ENCODE measurements around the gene FERD3L. TPM values are rescaled to one million over a fixed set of nuclear protein-coding genes. Genes with fewer than 3 reads are reported as not detected.
A peak's percentile ranks its signal among the peaks of the same experiment; 100 is the strongest.

FERD3L gene
- total and polyA plus RNA-seq, 7 experiments from 2014 or later, result not detected

DNA sequence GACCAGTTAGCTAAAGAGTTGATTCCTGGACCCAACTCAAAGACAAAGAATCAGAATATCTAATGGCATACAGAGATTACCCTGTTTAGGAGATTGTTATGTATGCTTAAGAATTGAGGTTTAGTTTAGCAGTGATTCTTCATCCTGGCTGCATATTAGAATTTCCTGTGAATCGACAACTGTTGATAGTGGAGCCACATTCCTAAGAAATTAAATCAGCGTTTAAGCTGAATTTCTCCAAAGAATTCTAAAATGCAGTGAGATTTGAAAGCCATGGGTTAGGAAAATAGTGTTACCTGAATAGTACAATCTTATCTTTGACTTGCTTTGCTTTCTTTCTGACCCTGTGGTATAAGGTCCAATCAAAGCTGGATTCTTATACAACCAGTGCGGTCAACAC is 16.4 kb upstream of the FERD3L start:
- Histone ChIP-seq H3K4me3 (ENCODE audit: low read length) (no peak overlapping the region), H3K9me3 (ENCODE audit: control insufficient read depth in 2 of 3, low read length in 3 of 3) (no peaks in the 10 kb centered on the region), H3K27me3 (ENCODE audit: control insufficient read depth in 2 of 2, insufficient read depth in 2 of 2, low read length in 2 of 2) (no peaks in the 10 kb centered on the region), H3K36me3 (ENCODE audit: control insufficient read depth in 2 of 3, insufficient read depth in 3 of 3, low read length in 3 of 3) (no peaks in the 10 kb centered on the region), H3K27ac (ENCODE audit: low read depth, low read length) (no peak overlapping the region), H3K4me1 (ENCODE audit: control insufficient read depth in 2 of 2, insufficient read depth in 2 of 2, low read length in 2 of 2) (no peaks in the 10 kb centered on the region)
- H3K9me3 Mint-ChIP-seq, result peaks cover 0 to 5% (median 0%) of the 10 kb centered on the region in 11 donors
- ChIA-PET POLR2A (no interaction called here), CTCF (interaction anchor here (0.7 kb wide), 1 partner anchor 45 kb away, joined by 4 read pairs; no protein-coding TSS in a partner anchor)
- H3K27ac Mint-ChIP-seq, result no peak overlapping the region
- H3K36me3 Mint-ChIP-seq, result no peaks in the 10 kb centered on the region
- no peak overlapping the region for H3K4me3 Mint-ChIP-seq
- DNase-seq (no peak), ATAC-seq (no peak)
- intact Hi-C loops (cut with micrococcal nuclease), result no loop called here
- H3K4me1 Mint-ChIP-seq, result no peaks in the 10 kb centered on the region
- H3K27me3 Mint-ChIP-seq, result no peaks in the 10 kb centered on the region

DNA sequence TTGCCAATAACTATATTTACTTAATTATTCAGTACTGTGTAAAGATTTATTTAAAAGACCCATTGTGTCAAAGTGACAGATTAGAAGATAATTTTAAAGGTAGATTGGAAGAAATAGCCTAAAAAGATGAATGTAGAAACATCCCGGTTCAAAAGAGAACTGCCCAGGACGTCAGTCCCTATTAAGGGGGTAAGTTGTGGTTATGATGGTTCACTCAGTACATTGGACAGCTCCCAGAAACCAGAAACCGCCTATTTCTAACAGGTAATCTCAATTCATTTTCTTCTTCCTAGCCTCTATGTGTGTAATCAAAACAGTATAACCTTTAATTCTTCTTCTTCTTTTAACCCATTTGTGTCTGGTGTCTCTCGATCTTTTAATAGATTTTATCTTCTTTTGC is 1.5 kb upstream of the FERD3L start:
- H3K9me3 ChIP-seq (ENCODE audit: control insufficient read depth in 2 of 3, low read length in 3 of 3), result peaks cover 0 to 5% (median 0%) of the 10 kb centered on the region in 3 experiments
- Mint-ChIP-seq H3K27me3 (peaks cover 42 to 52% (median 51%) of the 10 kb centered on the region in 5 donors), H3K4me3 (no peak overlapping the region), H3K27ac (no peak overlapping the region), H3K36me3 (peaks cover 0 to 4% (median 0%) of the 10 kb centered on the region in 5 donors), H3K9me3 (peaks cover 0 to 47% (median 9%) of the 10 kb centered on the region in 11 donors), H3K4me1 (no peaks in the 10 kb centered on the region)
- no peak overlapping the region for H3K4me3 ChIP-seq (ENCODE audit: low read length)
- intact Hi-C loops (cut with micrococcal nuclease), result no loop called here
- H3K4me1 ChIP-seq (ENCODE audit: control insufficient read depth in 2 of 2, insufficient read depth in 2 of 2, low read length in 2 of 2), result no peaks in the 10 kb centered on the region
- no peaks in the 10 kb centered on the region for H3K36me3 ChIP-seq (ENCODE audit: control insufficient read depth in 2 of 3, insufficient read depth in 3 of 3, low read length in 3 of 3)
- CTCF ChIA-PET, result no interaction called here
- no peak for ATAC-seq
- no peaks in the 10 kb centered on the region for H3K27me3 ChIP-seq (ENCODE audit: control insufficient read depth in 2 of 2, insufficient read depth in 2 of 2, low read length in 2 of 2)
- no peak for DNase-seq
- POLR2A ChIA-PET, result no interaction called here
- H3K27ac ChIP-seq (ENCODE audit: low read depth, low read length), result no peak overlapping the region

DNA sequence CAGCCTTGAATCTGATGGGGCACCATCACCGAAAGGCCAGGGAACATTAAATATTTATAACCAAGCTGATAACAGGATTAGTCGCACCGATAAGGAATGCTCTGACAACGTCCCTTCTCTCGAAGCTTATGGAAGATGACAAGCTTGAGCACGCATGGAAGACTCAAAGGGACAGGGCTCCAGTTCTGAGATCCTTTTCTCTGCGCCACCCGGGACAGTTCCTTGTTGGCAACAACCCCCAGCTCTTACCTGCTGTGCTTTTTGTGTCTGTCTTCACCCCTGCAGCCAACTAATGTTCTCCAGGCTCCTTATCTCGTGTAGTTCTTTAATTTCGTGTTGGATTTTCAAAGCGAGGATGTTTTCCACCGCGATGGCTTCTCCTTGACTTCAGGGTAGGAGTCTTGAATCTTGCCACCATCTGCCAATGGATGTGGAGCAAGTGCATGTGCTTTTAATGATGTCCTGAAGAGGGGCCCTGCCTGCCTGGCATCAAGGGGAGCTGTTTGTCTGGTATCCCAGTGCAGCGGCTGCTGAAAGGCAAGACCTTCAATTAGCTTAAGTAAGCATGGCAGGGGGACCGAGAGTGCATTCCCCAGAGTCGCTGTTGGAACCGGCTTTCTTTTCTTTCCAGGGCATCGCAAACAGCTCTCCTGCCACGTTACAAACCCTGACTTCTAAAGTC is 354 bp upstream of the FERD3L start:
- ChIA-PET CTCF (no interaction called here), POLR2A (no interaction called here)
- Histone ChIP-seq H3K9me3 (ENCODE audit: control insufficient read depth in 2 of 3, low read length in 3 of 3) (peaks cover 0 to 5% (median 0%) of the 10 kb centered on the region in 3 experiments), H3K4me1 (ENCODE audit: control insufficient read depth in 2 of 2, insufficient read depth in 2 of 2, low read length in 2 of 2) (no peaks in the 10 kb centered on the region), H3K36me3 (ENCODE audit: control insufficient read depth in 2 of 3, insufficient read depth in 3 of 3, low read length in 3 of 3) (no peaks in the 10 kb centered on the region), H3K27me3 (ENCODE audit: control insufficient read depth in 2 of 2, insufficient read depth in 2 of 2, low read length in 2 of 2) (no peaks in the 10 kb centered on the region), H3K4me3 (ENCODE audit: low read length) (no peak overlapping the region), H3K27ac (ENCODE audit: low read depth, low read length) (no peak overlapping the region)
- no peak for ATAC-seq
- H3K4me3 Mint-ChIP-seq, result no peak overlapping the region
- peaks cover 39 to 57% (median 51%) of the 10 kb centered on the region in 5 donors for H3K27me3 Mint-ChIP-seq
- no peak overlapping the region for H3K27ac Mint-ChIP-seq
- no peaks in the 10 kb centered on the region for H3K4me1 Mint-ChIP-seq
- intact Hi-C loops (cut with micrococcal nuclease), result loop anchor here in 1 of 2 donors (2.0 kb wide), 1 partner anchor 39 kb away; no protein-coding TSS in a partner anchor
- DNase-seq, result no peak
- peaks cover 0 to 4% (median 0%) of the 10 kb centered on the region in 5 donors for H3K36me3 Mint-ChIP-seq
- peaks cover 0 to 40% (median 9%) of the 10 kb centered on the region in 11 donors for H3K9me3 Mint-ChIP-seq

DNA sequence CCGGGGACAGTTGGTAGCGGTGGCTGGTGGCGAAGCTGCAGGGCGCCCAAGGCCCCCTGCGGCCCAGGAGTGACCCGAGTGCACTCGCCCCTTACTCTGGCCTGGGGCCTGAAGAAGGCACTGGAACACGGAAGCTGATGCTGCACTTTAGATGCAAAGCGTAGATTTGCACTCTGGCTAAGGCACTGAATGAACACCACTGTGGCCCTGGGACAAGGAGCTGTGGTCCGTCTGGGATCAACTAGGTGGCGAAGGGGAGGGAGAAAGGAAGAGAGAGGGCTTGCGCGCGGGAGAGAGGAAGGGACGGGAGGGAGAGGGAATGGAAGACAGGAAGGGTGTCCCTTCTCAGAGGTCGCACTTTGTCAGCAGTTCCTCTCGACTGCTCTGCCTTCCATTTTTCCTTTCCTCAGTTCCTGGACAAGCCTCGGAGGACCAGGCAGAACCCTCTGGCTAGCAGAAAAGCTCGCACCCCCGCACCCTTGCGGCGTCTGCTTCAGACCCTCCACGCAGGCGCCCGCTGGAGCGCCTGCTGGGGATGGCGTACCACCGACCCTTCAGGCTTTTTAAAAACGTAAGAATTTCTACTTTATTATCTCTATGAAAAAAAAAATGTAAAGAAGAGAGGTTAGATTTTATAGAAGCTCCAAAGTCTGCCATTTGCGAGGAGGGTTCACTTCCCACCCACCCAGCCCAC is 1.2 kb downstream of the FERD3L start:
- Mint-ChIP-seq H3K4me3 (peak overlapping the region in 1 of 10 donors; percentile 33), H3K27me3 (peaks cover 39 to 57% (median 51%) of the 10 kb centered on the region in 5 donors), H3K9me3 (peaks cover 0 to 40% (median 9%) of the 10 kb centered on the region in 11 donors), H3K4me1 (no peaks in the 10 kb centered on the region), H3K36me3 (peaks cover 0 to 4% (median 0%) of the 10 kb centered on the region in 5 donors), H3K27ac (peak overlapping the region in 1 of 9 donors; percentile 74)
- no peak overlapping the region for H3K27ac ChIP-seq (ENCODE audit: low read depth, low read length)
- no peaks in the 10 kb centered on the region for H3K4me1 ChIP-seq (ENCODE audit: control insufficient read depth in 2 of 2, insufficient read depth in 2 of 2, low read length in 2 of 2)
- H3K36me3 ChIP-seq (ENCODE audit: control insufficient read depth in 2 of 3, insufficient read depth in 3 of 3, low read length in 3 of 3), result no peaks in the 10 kb centered on the region
- no peak for DNase-seq
- ChIA-PET POLR2A (no interaction called here), CTCF (no interaction called here)
- intact Hi-C loops (cut with micrococcal nuclease), result loop anchor here in 1 of 2 donors (2.0 kb wide), 1 partner anchor 37 kb away; no protein-coding TSS in a partner anchor
- H3K4me3 ChIP-seq (ENCODE audit: low read length), result no peak overlapping the region
- peaks cover 0 to 5% (median 0%) of the 10 kb centered on the region in 3 experiments for H3K9me3 ChIP-seq (ENCODE audit: control insufficient read depth in 2 of 3, low read length in 3 of 3)
- no peaks in the 10 kb centered on the region for H3K27me3 ChIP-seq (ENCODE audit: control insufficient read depth in 2 of 2, insufficient read depth in 2 of 2, low read length in 2 of 2)
- ATAC-seq, result no peak

DNA sequence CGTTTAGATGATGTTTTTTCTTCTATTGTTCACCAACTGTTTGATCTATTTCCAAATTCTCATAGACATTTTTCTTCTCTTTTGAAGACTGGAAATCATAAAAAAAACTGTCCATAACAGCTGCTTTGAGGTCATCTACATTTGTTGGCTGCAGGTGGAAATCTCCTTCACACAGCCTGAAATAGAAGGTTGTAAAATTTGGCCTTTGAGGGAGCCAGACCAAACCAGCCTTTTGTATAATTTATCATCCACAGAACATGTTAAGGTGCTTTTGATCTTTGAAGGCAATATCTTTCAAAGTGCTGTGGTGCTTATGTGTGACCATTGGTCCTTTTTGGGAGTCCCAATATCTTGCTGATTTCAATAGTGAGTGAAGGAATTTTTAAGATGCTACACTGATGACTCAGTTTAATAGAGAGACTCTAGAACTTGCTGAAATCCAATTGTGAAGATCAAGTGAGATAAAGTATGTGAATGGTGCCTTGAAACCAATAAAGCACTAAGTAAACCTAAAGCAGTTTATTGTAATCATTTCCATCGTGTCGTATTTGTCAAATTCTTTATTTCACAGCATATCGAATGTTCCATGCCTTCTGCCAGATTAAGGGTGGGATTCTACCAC is 5.4 kb downstream of the FERD3L start:
- intact Hi-C loops (cut with micrococcal nuclease), result no loop called here
- Mint-ChIP-seq H3K9me3 (peaks cover 0 to 23% (median 6%) of the 10 kb centered on the region in 11 donors), H3K27ac (no peak overlapping the region), H3K4me3 (no peak overlapping the region), H3K4me1 (no peaks in the 10 kb centered on the region), H3K27me3 (peaks cover 19 to 34% (median 24%) of the 10 kb centered on the region in 5 donors), H3K36me3 (no peaks in the 10 kb centered on the region)
- Histone ChIP-seq H3K27me3 (ENCODE audit: control insufficient read depth in 2 of 2, insufficient read depth in 2 of 2, low read length in 2 of 2) (no peaks in the 10 kb centered on the region), H3K27ac (ENCODE audit: low read depth, low read length) (no peak overlapping the region), H3K9me3 (ENCODE audit: control insufficient read depth in 2 of 3, low read length in 3 of 3) (no peaks in the 10 kb centered on the region), H3K4me1 (ENCODE audit: control insufficient read depth in 2 of 2, insufficient read depth in 2 of 2, low read length in 2 of 2) (no peaks in the 10 kb centered on the region), H3K4me3 (ENCODE audit: low read length) (no peak overlapping the region), H3K36me3 (ENCODE audit: control insufficient read depth in 2 of 3, insufficient read depth in 3 of 3, low read length in 3 of 3) (no peaks in the 10 kb centered on the region)
- ATAC-seq, result no peak
- DNase-seq, result no peak
- ChIA-PET POLR2A (no interaction called here), CTCF (no interaction called here)

DNA sequence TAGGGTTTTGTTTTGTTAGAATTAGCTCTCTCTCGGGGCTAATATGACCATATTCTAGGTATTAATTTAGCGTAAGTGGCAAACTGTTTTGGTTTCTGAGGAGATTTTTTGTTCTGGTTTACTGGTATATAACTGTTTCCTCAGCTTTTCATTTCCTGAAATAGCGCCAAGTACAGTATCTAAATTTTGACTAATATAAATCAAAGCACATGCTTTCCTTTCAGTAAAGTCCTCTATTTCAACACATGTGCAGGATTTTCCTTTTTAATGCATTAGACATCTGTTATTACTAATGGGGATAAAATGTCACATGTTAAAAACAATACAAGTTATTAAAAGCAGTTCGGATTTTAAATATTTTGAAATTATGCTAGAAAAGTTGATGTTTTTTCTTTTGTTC is 11.3 kb downstream of the FERD3L start:
- H3K4me1 ChIP-seq (ENCODE audit: control insufficient read depth in 2 of 2, insufficient read depth in 2 of 2, low read length in 2 of 2), result no peaks in the 10 kb centered on the region
- H3K4me3 ChIP-seq (ENCODE audit: low read length), result no peak overlapping the region
- Mint-ChIP-seq H3K4me3 (no peak overlapping the region), H3K36me3 (no peaks in the 10 kb centered on the region), H3K27ac (no peak overlapping the region), H3K9me3 (peaks cover 0 to 10% (median 3%) of the 10 kb centered on the region in 11 donors), H3K4me1 (no peaks in the 10 kb centered on the region), H3K27me3 (no peaks in the 10 kb centered on the region)
- no peaks in the 10 kb centered on the region for H3K27me3 ChIP-seq (ENCODE audit: control insufficient read depth in 2 of 2, insufficient read depth in 2 of 2, low read length in 2 of 2)
- no peak overlapping the region for H3K27ac ChIP-seq (ENCODE audit: low read depth, low read length)
- POLR2A ChIA-PET, result no interaction called here
- no peaks in the 10 kb centered on the region for H3K9me3 ChIP-seq (ENCODE audit: control insufficient read depth in 2 of 3, low read length in 3 of 3)
- intact Hi-C loops (cut with micrococcal nuclease), result no loop called here
- no peak for DNase-seq
- CTCF ChIA-PET, result no interaction called here
- no peaks in the 10 kb centered on the region for H3K36me3 ChIP-seq (ENCODE audit: control insufficient read depth in 2 of 3, insufficient read depth in 3 of 3, low read length in 3 of 3)
- no peak for ATAC-seq
